NT2/D1 (cell line): ENCODE measurements around the gene C9orf50.

Source experiments
- DNase-seq: peaks from one replicate; pipeline ENCODE4 v3.0.0-alpha.2; 2011; ENCODE audit warnings: low read depth, low spot score
- H3K27me3 ChIP-seq: 2 replicates; pipeline ENCODE4 v1.6.0; 2011; ENCODE audit warnings: mild to moderate bottlenecking; ENCODE audit not compliant: insufficient read length, insufficient read depth
- H3K36me3 ChIP-seq: 2 replicates; pipeline ENCODE4 v1.6.1; 2011; ENCODE audit warnings: mild to moderate bottlenecking, low read length, mixed read lengths; ENCODE audit not compliant: insufficient read depth, insufficient read length
- H3K4me1 ChIP-seq: 2 replicates; pipeline ENCODE4 v1.5.1; 2011; ENCODE audit not compliant: insufficient read depth, insufficient read length
- H3K4me3 ChIP-seq: 2 replicates; pipeline ENCODE4 v1.5.1; 2011; ENCODE audit warnings: low read depth; ENCODE audit not compliant: insufficient read length
- H3K9ac ChIP-seq: 2 replicates; pipeline ENCODE4 v1.6.0; 2011; ENCODE audit warnings: low read depth; ENCODE audit not compliant: insufficient read length
- H3K9me3 ChIP-seq: 2 replicates; pipeline ENCODE4 v1.5.1; 2011; ENCODE audit warnings: mild to moderate bottlenecking, low read length; ENCODE audit not compliant: insufficient read depth
- SUZ12 ChIP-seq: IDR thresholded peaks from 2 replicates; pipeline ENCODE4 v1.6.1; 2011; ENCODE audit not compliant: insufficient read length, insufficient read depth; ENCODE audit errors: extremely low read depth
- YY1 ChIP-seq: IDR thresholded peaks from 2 replicates; pipeline ENCODE4 v1.6.1; 2011; ENCODE audit not compliant: insufficient read length, insufficient read depth
- ZNF274 ChIP-seq: IDR thresholded peaks from 2 replicates; pipeline ENCODE4 v1.6.1; 2011; ENCODE audit warnings: mild to moderate bottlenecking, low read depth, low read length

Gene C9orf50

GRCh38 chr9:129606161-129607026 lies 14.5 kb downstream of the C9orf50 start:
- TF ChIP-seq ZNF274 = no peak
- no peak for TF ChIP-seq SUZ12
- no peak for TF ChIP-seq YY1
- no peaks in the 10 kb centered on the region for H3K27me3 ChIP-seq

GRCh38 chr9:129604766-129605163 lies 16.1 kb downstream of the C9orf50 start:
- Histone ChIP-seq H3K4me1 (peaks cover 28% of the 10 kb centered on the region), H3K4me3 (no peak overlapping the region), H3K9ac (no peak overlapping the region), H3K27me3 (no peaks in the 10 kb centered on the region), H3K9me3 (no peaks in the 10 kb centered on the region), H3K36me3 (no peaks in the 10 kb centered on the region)
- no peak for DNase-seq
- TF ChIP-seq YY1 (no peak), SUZ12 (no peak), ZNF274 (no peak)

More at GRCh38 chr9:129606161-129607026, 14.5 kb downstream of the C9orf50 start:
- H3K4me1 ChIP-seq = peaks cover 25% of the 10 kb centered on the region
- DNase-seq = no peak
- H3K9me3 ChIP-seq = no peaks in the 10 kb centered on the region
- no peaks in the 10 kb centered on the region for H3K36me3 ChIP-seq
- no peak overlapping the region for H3K9ac ChIP-seq
- H3K4me3 ChIP-seq = no peak overlapping the region

GRCh38 chr9:129604056-129604765 lies 16.7 kb downstream of the C9orf50 start:
- H3K4me3 ChIP-seq = no peak overlapping the region
- no peak for TF ChIP-seq YY1
- no peak for TF ChIP-seq ZNF274
- no peak for TF ChIP-seq SUZ12
- H3K36me3 ChIP-seq = no peaks in the 10 kb centered on the region
- DNase-seq = no peak
- peaks cover 27% of the 10 kb centered on the region for H3K4me1 ChIP-seq
- H3K27me3 ChIP-seq = no peaks in the 10 kb centered on the region
- H3K9me3 ChIP-seq = no peaks in the 10 kb centered on the region
- H3K9ac ChIP-seq = no peak overlapping the region

GRCh38 chr9:129602598-129603415 lies 18.1 kb downstream of the C9orf50 start:
- peaks cover 28% of the 10 kb centered on the region for H3K4me1 ChIP-seq
- H3K4me3 ChIP-seq = no peak overlapping the region
- H3K9ac ChIP-seq = peak overlapping the region; percentile 9
- H3K36me3 ChIP-seq = no peaks in the 10 kb centered on the region
- no peaks in the 10 kb centered on the region for H3K27me3 ChIP-seq
- DNase-seq = no peak
- no peak for TF ChIP-seq YY1
- TF ChIP-seq ZNF274 = no peak
- no peak for TF ChIP-seq SUZ12
- H3K9me3 ChIP-seq = no peaks in the 10 kb centered on the region

- H3K36me3 ChIP-seq = no peaks in the 10 kb centered on the region
- no peak for DNase-seq
- H3K9ac ChIP-seq = no peak overlapping the region
- no peaks in the 10 kb centered on the region for H3K9me3 ChIP-seq
- H3K4me3 ChIP-seq = no peak overlapping the region
- TF ChIP-seq YY1 (no peak), SUZ12 (no peak), ZNF274 (no peak)
- peaks cover 17% of the 10 kb centered on the region for H3K4me1 ChIP-seq
- H3K27me3 ChIP-seq = no peaks in the 10 kb centered on the region
Observed at GRCh38 chr9:129601082-129601674, 19.7 kb downstream of the C9orf50 start.

GRCh38 chr9:129598089-129598596 lies 22.8 kb downstream of the C9orf50 start:
- TF ChIP-seq YY1 (no peak), ZNF274 (no peak), SUZ12 (no peak)
- Histone ChIP-seq H3K9ac (peak overlapping the region; percentile 98), H3K4me1 (peaks cover 13% of the 10 kb centered on the region), H3K4me3 (peak overlapping the region; percentile 75), H3K9me3 (no peaks in the 10 kb centered on the region), H3K27me3 (no peaks in the 10 kb centered on the region), H3K36me3 (no peaks in the 10 kb centered on the region)
- DNase-seq = no peak
